ENCODE data around the gene PTMA.

Gene PTMA

GRCh38 chr2:231680992-231681852 is 27.1 kb upstream of the PTMA start:
- H3K36me3 ChIP-seq (ENCODE audit: control insufficient read depth, insufficient read depth, low read length), result no peaks in the 10 kb centered on the region
- H3K4me1 ChIP-seq (ENCODE audit: control insufficient read depth, insufficient read depth, low read length), result peaks cover 6% of the 10 kb centered on the region
- peak overlapping the region; percentile 97 for H3K27ac ChIP-seq (ENCODE audit: low read depth, low read length)
- H3K27me3 ChIP-seq (ENCODE audit: control insufficient read depth, insufficient read depth, low read length), result no peaks in the 10 kb centered on the region
- H3K9ac ChIP-seq (ENCODE audit: low read length), result peak overlapping the region; percentile 83
- H3K4me3 ChIP-seq (ENCODE audit: low read length), result peak overlapping the region; percentile 75

- H3K4me1 ChIP-seq (ENCODE audit: control insufficient read depth, insufficient read depth, low read length), result peaks cover 6% of the 10 kb centered on the region
- no peak overlapping the region for H3K4me3 ChIP-seq (ENCODE audit: low read length)
- H3K27ac ChIP-seq (ENCODE audit: low read depth, low read length), result no peak overlapping the region
Measured at GRCh38 chr2:231682603-231683291, 25.6 kb upstream of the PTMA start.

GRCh38 chr2:231683292-231684235 is 24.8 kb upstream of the PTMA start:
- Histone ChIP-seq H3K4me1 (ENCODE audit: control insufficient read depth, insufficient read depth, low read length) (peaks cover 6% of the 10 kb centered on the region), H3K4me3 (ENCODE audit: low read length) (no peak overlapping the region), H3K36me3 (ENCODE audit: control insufficient read depth, insufficient read depth, low read length) (no peaks in the 10 kb centered on the region), H3K9ac (ENCODE audit: low read length) (no peak overlapping the region), H3K27me3 (ENCODE audit: control insufficient read depth, insufficient read depth, low read length) (no peaks in the 10 kb centered on the region), H3K27ac (ENCODE audit: low read depth, low read length) (no peak overlapping the region)

More at GRCh38 chr2:231682603-231683291, 25.6 kb upstream of the PTMA start:
- H3K36me3 ChIP-seq (ENCODE audit: control insufficient read depth, insufficient read depth, low read length), result no peaks in the 10 kb centered on the region
- no peaks in the 10 kb centered on the region for H3K27me3 ChIP-seq (ENCODE audit: control insufficient read depth, insufficient read depth, low read length)
- no peak overlapping the region for H3K9ac ChIP-seq (ENCODE audit: low read length)

- no peaks in the 10 kb centered on the region for H3K27me3 ChIP-seq (ENCODE audit: control insufficient read depth, insufficient read depth, low read length)
- H3K4me1 ChIP-seq (ENCODE audit: control insufficient read depth, insufficient read depth, low read length), result peaks cover 6% of the 10 kb centered on the region
- no peak overlapping the region for H3K4me3 ChIP-seq (ENCODE audit: low read length)
- no peaks in the 10 kb centered on the region for H3K36me3 ChIP-seq (ENCODE audit: control insufficient read depth, insufficient read depth, low read length)
- H3K9ac ChIP-seq (ENCODE audit: low read length), result no peak overlapping the region
- H3K27ac ChIP-seq (ENCODE audit: low read depth, low read length), result no peak overlapping the region
Measured at GRCh38 chr2:231684314-231685223, 23.8 kb upstream of the PTMA start.

GRCh38 chr2:231685349-231686191 is 22.8 kb upstream of the PTMA start:
- Histone ChIP-seq H3K4me3 (ENCODE audit: low read length) (no peak overlapping the region), H3K4me1 (ENCODE audit: control insufficient read depth, insufficient read depth, low read length) (peaks cover 6% of the 10 kb centered on the region), H3K27ac (ENCODE audit: low read depth, low read length) (no peak overlapping the region), H3K36me3 (ENCODE audit: control insufficient read depth, insufficient read depth, low read length) (no peaks in the 10 kb centered on the region), H3K9ac (ENCODE audit: low read length) (no peak overlapping the region), H3K27me3 (ENCODE audit: control insufficient read depth, insufficient read depth, low read length) (no peaks in the 10 kb centered on the region)

- Histone ChIP-seq H3K4me1 (ENCODE audit: control insufficient read depth, insufficient read depth, low read length) (peaks cover 5% of the 10 kb centered on the region), H3K27me3 (ENCODE audit: control insufficient read depth, insufficient read depth, low read length) (no peaks in the 10 kb centered on the region), H3K27ac (ENCODE audit: low read depth, low read length) (no peak overlapping the region), H3K36me3 (ENCODE audit: control insufficient read depth, insufficient read depth, low read length) (no peaks in the 10 kb centered on the region), H3K9ac (ENCODE audit: low read length) (no peak overlapping the region), H3K4me3 (ENCODE audit: low read length) (no peak overlapping the region)
Measured at GRCh38 chr2:231686192-231687100, 21.9 kb upstream of the PTMA start.

- no peak overlapping the region for H3K9ac ChIP-seq (ENCODE audit: low read length)
- H3K27me3 ChIP-seq (ENCODE audit: control insufficient read depth, insufficient read depth, low read length), result no peaks in the 10 kb centered on the region
- no peak overlapping the region for H3K27ac ChIP-seq (ENCODE audit: low read depth, low read length)
- no peaks in the 10 kb centered on the region for H3K36me3 ChIP-seq (ENCODE audit: control insufficient read depth, insufficient read depth, low read length)
- H3K4me1 ChIP-seq (ENCODE audit: control insufficient read depth, insufficient read depth, low read length), result no peaks in the 10 kb centered on the region
- H3K4me3 ChIP-seq (ENCODE audit: low read length), result no peak overlapping the region
Measured at GRCh38 chr2:231687133-231687852, 21.0 kb upstream of the PTMA start.

GRCh38 chr2:231687961-231688360 is 20.4 kb upstream of the PTMA start:
- no peak overlapping the region for H3K9ac ChIP-seq (ENCODE audit: low read length)
- H3K4me3 ChIP-seq (ENCODE audit: low read length), result no peak overlapping the region
- H3K36me3 ChIP-seq (ENCODE audit: control insufficient read depth, insufficient read depth, low read length), result no peaks in the 10 kb centered on the region
- no peak overlapping the region for H3K27ac ChIP-seq (ENCODE audit: low read depth, low read length)
- no peaks in the 10 kb centered on the region for H3K4me1 ChIP-seq (ENCODE audit: control insufficient read depth, insufficient read depth, low read length)
- H3K27me3 ChIP-seq (ENCODE audit: control insufficient read depth, insufficient read depth, low read length), result no peaks in the 10 kb centered on the region

GRCh38 chr2:231688719-231689118 is 19.6 kb upstream of the PTMA start:
- Histone ChIP-seq H3K27ac (ENCODE audit: low read depth, low read length) (no peak overlapping the region), H3K4me3 (ENCODE audit: low read length) (no peak overlapping the region), H3K36me3 (ENCODE audit: control insufficient read depth, insufficient read depth, low read length) (no peaks in the 10 kb centered on the region), H3K9ac (ENCODE audit: low read length) (no peak overlapping the region), H3K27me3 (ENCODE audit: control insufficient read depth, insufficient read depth, low read length) (no peaks in the 10 kb centered on the region), H3K4me1 (ENCODE audit: control insufficient read depth, insufficient read depth, low read length) (no peaks in the 10 kb centered on the region)

All from rectal smooth muscle tissue (tissue), 1 donor.